ENCODE measurements around the gene DHX16. TPM values are rescaled to one million over a fixed set of nuclear protein-coding genes. Genes with fewer than 3 reads are reported as not detected.

Gene DHX16
- total and polyA plus RNA-seq, 4 donors, result 23.4 to 31.7 (median 30.0) TPM

- Histone ChIP-seq H3K36me3 (ENCODE audit: control insufficient read depth in 4 of 4, insufficient read depth in 4 of 4, low read length in 4 of 4) (peaks cover 0 to 9% (median 2%) of the 10 kb centered on the region in 4 donors), H3K27ac (ENCODE audit: low read depth in 1 of 2, low read length in 1 of 2) (peak overlapping the region; percentile 95 to 98), H3K9ac (ENCODE audit: insufficient read depth in 1 of 2, low read length in 2 of 2) (peak overlapping the region in 1 of 2 donors; percentile 26), H3K9me3 (ENCODE audit: control insufficient read depth in 4 of 4, insufficient read depth in 3 of 4, low read length in 3 of 4) (no peaks in the 10 kb centered on the region), H3K27me3 (ENCODE audit: control insufficient read depth in 3 of 3, insufficient read depth in 3 of 3, low read length in 2 of 3) (no peaks in the 10 kb centered on the region), H3K4me1 (ENCODE audit: control insufficient read depth in 5 of 5, insufficient read depth in 5 of 5, low read length in 5 of 5) (peaks cover 0 to 61% (median 25%) of the 10 kb centered on the region in 5 donors), H3K4me3 (no peak overlapping the region)
- no peak for TF ChIP-seq CTCF (IDR thresholded peaks at IDR 0.05; ENCODE audit: control extremely low read depth, extremely low read depth)
- no peak for ATAC-seq (ENCODE audit: insufficient read depth, low FRiP score)
- no peak for DNase-seq
- 92% methylated on average over 9 of the region's 9 CpGs for WGBS, 2 donors
Observed at GRCh38 chr6:30688569-30688968, 15.8 kb upstream of the DHX16 start.

GRCh38 chr6:30687659-30688431 lies 15.0 kb upstream of the DHX16 start:
- Histone ChIP-seq H3K36me3 (ENCODE audit: control insufficient read depth in 4 of 4, insufficient read depth in 4 of 4, low read length in 4 of 4) (peaks cover 0 to 13% (median 2%) of the 10 kb centered on the region in 4 donors), H3K4me3 (peak overlapping the region; percentile 66), H3K27me3 (ENCODE audit: control insufficient read depth in 3 of 3, insufficient read depth in 3 of 3, low read length in 2 of 3) (no peaks in the 10 kb centered on the region), H3K4me1 (ENCODE audit: control insufficient read depth in 5 of 5, insufficient read depth in 5 of 5, low read length in 5 of 5) (peaks cover 0 to 68% (median 25%) of the 10 kb centered on the region in 5 donors), H3K27ac (ENCODE audit: low read depth in 1 of 2, low read length in 1 of 2) (peak overlapping the region; percentile 95 to 98), H3K9ac (ENCODE audit: insufficient read depth in 1 of 2, low read length in 2 of 2) (peak overlapping the region in 1 of 2 donors; percentile 26), H3K9me3 (ENCODE audit: control insufficient read depth in 4 of 4, insufficient read depth in 3 of 4, low read length in 3 of 4) (no peaks in the 10 kb centered on the region)
- DNase-seq, result peak; percentile 61 to 74 (median 64)
- no peak for TF ChIP-seq CTCF (IDR thresholded peaks at IDR 0.05; ENCODE audit: control extremely low read depth, extremely low read depth)
- WGBS, 2 donors, result 19 to 22% methylated on average over 22 of the region's 22 CpGs
- ATAC-seq (ENCODE audit: insufficient read depth, low FRiP score), result no peak

GRCh38 chr6:30686908-30687658 lies 14.3 kb upstream of the DHX16 start:
- Histone ChIP-seq H3K4me1 (ENCODE audit: control insufficient read depth in 5 of 5, insufficient read depth in 5 of 5, low read length in 5 of 5) (peaks cover 0 to 76% (median 25%) of the 10 kb centered on the region in 5 donors), H3K4me3 (peak overlapping the region; percentile 66), H3K9ac (ENCODE audit: insufficient read depth in 1 of 2, low read length in 2 of 2) (peak overlapping the region in 1 of 2 donors; percentile 60), H3K36me3 (ENCODE audit: control insufficient read depth in 4 of 4, insufficient read depth in 4 of 4, low read length in 4 of 4) (peaks cover 0 to 13% (median 2%) of the 10 kb centered on the region in 4 donors), H3K9me3 (ENCODE audit: control insufficient read depth in 4 of 4, insufficient read depth in 3 of 4, low read length in 3 of 4) (no peaks in the 10 kb centered on the region), H3K27me3 (ENCODE audit: control insufficient read depth in 3 of 3, insufficient read depth in 3 of 3, low read length in 2 of 3) (no peaks in the 10 kb centered on the region), H3K27ac (ENCODE audit: low read depth in 1 of 2, low read length in 1 of 2) (peak overlapping the region; percentile 95 to 98)
- ATAC-seq (ENCODE audit: insufficient read depth, low FRiP score), result peak; percentile 63
- WGBS, 2 donors, result 1% methylated on average over 47 to 52 of the region's 52 CpGs
- DNase-seq, result peak; percentile 94 to 98 (median 95)
- TF ChIP-seq CTCF (IDR thresholded peaks at IDR 0.05; ENCODE audit: control extremely low read depth, extremely low read depth), result no peak

All from lung (tissue), 12 donors.